ENCODE results near the gene IGHMBP2. TPM values are rescaled to one million over a fixed set of nuclear protein-coding genes. Genes with fewer than 3 reads are reported as not detected.

The IGHMBP2 gene
- total and polyA plus RNA-seq, 2 of the 8 experiments (the other 6 are each of a cell fraction or from before 2014, with no cell fraction given), result 8.4 to 17.6 TPM

DNA sequence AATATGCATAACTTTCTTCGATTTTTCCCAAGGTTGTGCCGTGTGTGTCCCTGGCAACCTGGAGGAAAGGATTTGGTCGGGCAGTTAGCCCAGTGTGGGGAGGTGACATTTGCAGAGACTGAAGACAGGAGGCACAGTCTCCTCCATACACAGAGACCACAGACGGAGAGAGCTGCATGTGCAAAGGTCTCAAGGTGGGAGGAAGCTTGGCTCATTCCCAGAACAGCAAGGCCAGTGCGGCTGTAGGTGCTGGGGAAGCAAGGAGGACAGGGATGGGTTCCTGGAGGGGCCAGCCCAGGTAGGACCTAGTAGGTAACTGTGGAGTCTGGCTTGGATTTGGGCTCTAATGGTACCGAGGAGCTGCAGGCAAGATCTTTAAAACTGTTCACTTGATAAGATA, 41.3 kb upstream of the IGHMBP2 start (continued):
- TF ChIP-seq, protein P1, sequence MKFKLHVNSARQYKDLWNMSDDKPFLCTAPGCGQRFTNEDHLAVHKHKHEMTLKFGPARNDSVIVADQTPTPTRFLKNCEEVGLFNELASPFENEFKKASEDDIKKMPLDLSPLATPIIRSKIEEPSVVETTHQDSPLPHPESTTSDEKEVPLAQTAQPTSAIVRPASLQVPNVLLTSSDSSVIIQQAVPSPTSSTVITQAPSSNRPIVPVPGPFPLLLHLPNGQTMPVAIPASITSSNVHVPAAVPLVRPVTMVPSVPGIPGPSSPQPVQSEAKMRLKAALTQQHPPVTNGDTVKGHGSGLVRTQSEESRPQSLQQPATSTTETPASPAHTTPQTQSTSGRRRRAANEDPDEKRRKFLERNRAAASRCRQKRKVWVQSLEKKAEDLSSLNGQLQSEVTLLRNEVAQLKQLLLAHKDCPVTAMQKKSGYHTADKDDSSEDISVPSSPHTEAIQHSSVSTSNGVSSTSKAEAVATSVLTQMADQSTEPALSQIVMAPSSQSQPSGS (IDR thresholded peaks at IDR 0.05; ENCODE audit: low read length), result no peak
- no peak for TF ChIP-seq ZNF274 (IDR thresholded peaks at IDR 0.05; ENCODE audit: borderline replicate concordance, extremely low read depth, low read length)
- TF ChIP-seq, protein P2, sequence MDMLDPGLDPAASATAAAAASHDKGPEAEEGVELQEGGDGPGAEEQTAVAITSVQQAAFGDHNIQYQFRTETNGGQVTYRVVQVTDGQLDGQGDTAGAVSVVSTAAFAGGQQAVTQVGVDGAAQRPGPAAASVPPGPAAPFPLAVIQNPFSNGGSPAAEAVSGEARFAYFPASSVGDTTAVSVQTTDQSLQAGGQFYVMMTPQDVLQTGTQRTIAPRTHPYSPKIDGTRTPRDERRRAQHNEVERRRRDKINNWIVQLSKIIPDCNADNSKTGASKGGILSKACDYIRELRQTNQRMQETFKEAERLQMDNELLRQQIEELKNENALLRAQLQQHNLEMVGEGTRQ (IDR thresholded peaks at IDR 0.05; ENCODE audit: low read length), result no peak

Measured in H1 (cell line).